Tibial nerve (tissue), 4 donors: ENCODE results near the gene USP6NL. TPM values are rescaled to one million over a fixed set of nuclear protein-coding genes. Genes with fewer than 3 reads are reported as not detected.

Source experiments
- DNase-seq, 2 donors: peaks; one replicate each; pipeline ENCODE4 v3.0.0-alpha.2; 2019; ENCODE audit warnings: low spot score in 2 of 2
- H3K27ac ChIP-seq, 4 donors: fragments of 200-600 bp; sonication (generic) in 3 of 4; one replicate each; pipeline ENCODE4 v1.5.1; 2017 to 2019; ENCODE audit warnings: mild to moderate bottlenecking in 1 of 4
- H3K27me3 ChIP-seq, 2 donors: fragments of 200-600 bp; sonication (generic) in 1 of 2; one replicate each; pipeline versions ENCODE4 v1.5.1 to v1.6.0; 2017 to 2019
- H3K36me3 ChIP-seq, 3 donors: fragments of 200-600 bp; sonication (generic); one replicate each; pipeline ENCODE4 v1.5.1; 2018 to 2019
- H3K4me1 ChIP-seq, 4 donors: fragments of 200-600 bp; sonication (generic) in 3 of 4; one replicate each; pipeline ENCODE4 v1.5.1; 2017 to 2019
- H3K4me3 ChIP-seq, 4 donors: fragments of 200-600 bp; sonication (generic) in 3 of 4; one replicate each; pipeline ENCODE4 v1.5.1; 2017 to 2019; ENCODE audit warnings: mild to moderate bottlenecking in 1 of 4, moderate library complexity in 1 of 4
- H3K9me3 ChIP-seq, 4 donors: fragments of 200-600 bp; sonication (generic) in 3 of 4; one replicate each; pipeline ENCODE4 v1.5.1; 2017 to 2019
- CTCF ChIP-seq, 5 experiments: fragments of 200-600 bp in 3 of 5; fragments of 450-650 bp in 2 of 5; sonication (generic) in 3 of 5; IDR thresholded peaks; one replicate each; pipeline ENCODE4 v1.5.1; 2016 to 2019; ENCODE audit warnings: antibody characterized with exemption in 5 of 5, mild to moderate bottlenecking in 3 of 5, moderate library complexity in 2 of 5
- EP300 ChIP-seq, 2 donors: sonication (generic); formaldehyde crosslinking; IDR thresholded peaks; one replicate each; pipeline ENCODE4 v1.6.1; 2017; ENCODE audit warnings: antibody characterized with exemption in 2 of 2, mild to moderate bottlenecking in 1 of 2
- POLR2A ChIP-seq, 2 donors: fragments of 450-650 bp; IDR thresholded peaks; one replicate each; pipeline ENCODE4 v1.6.1; 2017; ENCODE audit warnings: antibody characterized with exemption in 2 of 2, mild to moderate bottlenecking in 2 of 2, moderate library complexity in 2 of 2
- WGBS, 2 donors: methylation state at CpG; one replicate each; pipeline ENCODE4 v1.1.5; 2018; 5-methylcytosine and 5-hydroxymethylcytosine counted together
- total RNA-seq, 4 donors: library from RNA; depleted of rRNA; stranded (reverse); fragments of >200 nt; gene quantifications; one replicate each; pipeline ENCODE4 v1.1.0, GENCODE V29; 2016

The USP6NL gene
- total RNA-seq, 4 donors from 2014 or later: 21.8 to 33.9 (median 25.0) TPM

- no peak overlapping the region for H3K27ac ChIP-seq
- TF ChIP-seq POLR2A (IDR thresholded peaks at IDR 0.05): no peak
- no peak for TF ChIP-seq CTCF (IDR thresholded peaks at IDR 0.05)
- no peak for TF ChIP-seq EP300 (IDR thresholded peaks at IDR 0.05)
- no peak for DNase-seq
- peaks cover 0 to 4% (median 0%) of the 10 kb centered on the region in 3 donors for H3K36me3 ChIP-seq
- no peak overlapping the region for H3K4me3 ChIP-seq
- H3K4me1 ChIP-seq: peaks cover 0 to 7% (median 0%) of the 10 kb centered on the region in 4 donors
- WGBS, 2 donors: 73 to 75% methylated on average over 4 of the region's 4 CpGs
- H3K27me3 ChIP-seq: no peaks in the 10 kb centered on the region
- H3K9me3 ChIP-seq: peaks cover 0 to 6% (median 2%) of the 10 kb centered on the region in 4 donors
Observed at GRCh38 chr10:11560076-11560709, 51.3 kb downstream of the USP6NL start.

GRCh38 chr10:11557967-11558366 lies 53.5 kb downstream of the USP6NL start:
- 98 to 100% methylated on average over 4 of the region's 4 CpGs for WGBS, 2 donors
- Histone ChIP-seq H3K27ac (no peak overlapping the region), H3K9me3 (peaks cover 0 to 6% (median 2%) of the 10 kb centered on the region in 4 donors), H3K4me3 (no peak overlapping the region), H3K27me3 (no peaks in the 10 kb centered on the region), H3K4me1 (peaks cover 0 to 7% (median 1%) of the 10 kb centered on the region in 4 donors), H3K36me3 (peaks cover 0 to 4% (median 0%) of the 10 kb centered on the region in 3 donors)
- TF ChIP-seq EP300 (IDR thresholded peaks at IDR 0.05): no peak
- no peak for TF ChIP-seq POLR2A (IDR thresholded peaks at IDR 0.05)
- no peak for TF ChIP-seq CTCF (IDR thresholded peaks at IDR 0.05)
- no peak for DNase-seq

- Histone ChIP-seq H3K4me3 (no peak overlapping the region), H3K9me3 (peaks cover 0 to 6% (median 2%) of the 10 kb centered on the region in 4 donors), H3K4me1 (peaks cover 0 to 12% (median 4%) of the 10 kb centered on the region in 4 donors), H3K27me3 (no peaks in the 10 kb centered on the region), H3K27ac (no peak overlapping the region), H3K36me3 (peaks cover 0 to 4% (median 0%) of the 10 kb centered on the region in 3 donors)
- TF ChIP-seq CTCF (IDR thresholded peaks at IDR 0.05) (no peak), EP300 (IDR thresholded peaks at IDR 0.05) (no peak), POLR2A (IDR thresholded peaks at IDR 0.05) (no peak)
- no peak for DNase-seq
- 90 to 91% methylated on average over 7 of the region's 7 CpGs for WGBS, 2 donors
Observed at GRCh38 chr10:11557513-11557912, 53.9 kb downstream of the USP6NL start.

- no peak overlapping the region for H3K27ac ChIP-seq
- TF ChIP-seq CTCF (IDR thresholded peaks at IDR 0.05): no peak
- no peak for TF ChIP-seq POLR2A (IDR thresholded peaks at IDR 0.05)
- TF ChIP-seq EP300 (IDR thresholded peaks at IDR 0.05): no peak
- peaks cover 0 to 20% (median 14%) of the 10 kb centered on the region in 4 donors for H3K4me1 ChIP-seq
- DNase-seq: no peak
- H3K9me3 ChIP-seq: peaks cover 0 to 6% (median 2%) of the 10 kb centered on the region in 4 donors
- no peaks in the 10 kb centered on the region for H3K36me3 ChIP-seq
- no peak overlapping the region for H3K4me3 ChIP-seq
- H3K27me3 ChIP-seq: no peaks in the 10 kb centered on the region
Observed at GRCh38 chr10:11555556-11555955, 55.9 kb downstream of the USP6NL start.

GRCh38 chr10:11553773-11554381 lies 57.6 kb downstream of the USP6NL start:
- WGBS, 2 donors: 88 to 91% methylated on average over 6 of the region's 6 CpGs
- H3K27ac ChIP-seq: no peak overlapping the region

More at GRCh38 chr10:11553773-11554381, 57.6 kb downstream of the USP6NL start:
- DNase-seq: no peak
- H3K36me3 ChIP-seq: no peaks in the 10 kb centered on the region
- H3K4me1 ChIP-seq: peaks cover 0 to 25% (median 12%) of the 10 kb centered on the region in 4 donors
- TF ChIP-seq EP300 (IDR thresholded peaks at IDR 0.05) (no peak), CTCF (IDR thresholded peaks at IDR 0.05) (no peak), POLR2A (IDR thresholded peaks at IDR 0.05) (no peak)
- H3K27me3 ChIP-seq: no peaks in the 10 kb centered on the region
- peaks cover 0 to 6% (median 2%) of the 10 kb centered on the region in 4 donors for H3K9me3 ChIP-seq
- no peak overlapping the region for H3K4me3 ChIP-seq
